OCI-LY7 (cell line): Measurements from ENCODE around the gene PLEKHA5.

Source experiments
- EZH2phosphoT487 ChIP-seq: fragments of 200-600 bp; sonication (generic); IDR thresholded peaks from 2 replicates; pipeline ENCODE4 v1.6.1; 2018; ENCODE audit warnings: low read depth, borderline replicate concordance, mild to moderate bottlenecking, mixed run types, antibody characterized with exemption, low read length, moderate library complexity, mixed read lengths
- TF ChIP-seq, protein P1 (sequence below): fragments of 200-600 bp; sonication (generic); conservative IDR thresholded peaks from 2 replicates; pipeline ENCODE4 v1.5.1; 2014; ENCODE audit warnings: mild to moderate bottlenecking, antibody characterized with exemption, low read length, moderate library complexity, mixed read lengths

DNA sequence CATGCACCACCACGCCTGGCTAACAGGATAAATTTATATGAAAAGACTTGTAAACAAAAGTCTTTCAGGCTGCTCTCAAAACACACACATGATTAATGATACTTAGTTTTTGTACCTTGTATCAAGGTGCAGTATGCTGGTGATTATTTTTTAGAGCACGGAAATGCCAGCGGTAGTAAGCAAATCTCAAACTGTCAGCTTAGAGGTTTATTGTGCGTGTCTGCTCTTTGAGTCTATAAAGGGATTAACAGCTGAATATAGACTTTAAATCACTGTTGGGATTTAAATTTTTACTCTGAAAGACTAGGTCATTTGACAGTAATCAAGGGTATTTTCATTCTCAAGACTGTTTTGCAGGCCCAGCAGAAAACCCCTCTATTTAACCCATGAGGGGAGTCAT lies 50.5 kb downstream of the PLEKHA5 start:
- TF ChIP-seq, protein P1, sequence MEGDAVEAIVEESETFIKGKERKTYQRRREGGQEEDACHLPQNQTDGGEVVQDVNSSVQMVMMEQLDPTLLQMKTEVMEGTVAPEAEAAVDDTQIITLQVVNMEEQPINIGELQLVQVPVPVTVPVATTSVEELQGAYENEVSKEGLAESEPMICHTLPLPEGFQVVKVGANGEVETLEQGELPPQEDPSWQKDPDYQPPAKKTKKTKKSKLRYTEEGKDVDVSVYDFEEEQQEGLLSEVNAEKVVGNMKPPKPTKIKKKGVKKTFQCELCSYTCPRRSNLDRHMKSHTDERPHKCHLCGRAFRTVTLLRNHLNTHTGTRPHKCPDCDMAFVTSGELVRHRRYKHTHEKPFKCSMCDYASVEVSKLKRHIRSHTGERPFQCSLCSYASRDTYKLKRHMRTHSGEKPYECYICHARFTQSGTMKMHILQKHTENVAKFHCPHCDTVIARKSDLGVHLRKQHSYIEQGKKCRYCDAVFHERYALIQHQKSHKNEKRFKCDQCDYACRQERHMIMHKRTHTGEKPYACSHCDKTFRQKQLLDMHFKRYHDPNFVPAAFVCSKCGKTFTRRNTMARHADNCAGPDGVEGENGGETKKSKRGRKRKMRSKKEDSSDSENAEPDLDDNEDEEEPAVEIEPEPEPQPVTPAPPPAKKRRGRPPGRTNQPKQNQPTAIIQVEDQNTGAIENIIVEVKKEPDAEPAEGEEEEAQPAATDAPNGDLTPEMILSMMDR: no peak
- no peak for TF ChIP-seq EZH2phosphoT487
